GM21825 (cell line): ENCODE data around the gene RBM6.
"Not testable (repeated sequence)": the region's sequence is repeated elsewhere in the genome, so short reads cannot be mapped to it uniquely, and the experiment has no call there.

Source experiments
- ATAC-seq: cut with Tn5 transposase; IDR thresholded peaks from one replicate; pipeline ENCODE4 v1.9.1; 2021; ENCODE audit warnings: mild to moderate bottlenecking, moderate library complexity; ENCODE audit not compliant: unreplicated experiment

Gene RBM6

DNA sequence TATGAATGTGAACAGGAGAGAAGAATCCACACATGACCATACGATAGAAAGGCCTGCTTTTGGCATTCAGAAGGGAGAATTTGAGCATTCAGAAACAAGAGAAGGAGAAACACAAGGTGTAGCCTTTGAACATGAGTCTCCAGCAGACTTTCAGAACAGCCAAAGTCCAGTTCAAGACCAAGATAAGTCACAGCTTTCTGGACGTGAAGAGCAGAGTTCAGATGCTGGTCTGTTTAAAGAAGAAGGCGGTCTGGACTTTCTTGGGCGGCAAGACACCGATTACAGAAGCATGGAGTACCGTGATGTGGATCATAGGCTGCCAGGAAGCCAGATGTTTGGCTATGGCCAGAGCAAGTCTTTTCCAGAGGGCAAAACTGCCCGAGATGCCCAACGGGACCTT lies 28.4 kb downstream of the RBM6 start:
- ATAC-seq = no peak

DNA sequence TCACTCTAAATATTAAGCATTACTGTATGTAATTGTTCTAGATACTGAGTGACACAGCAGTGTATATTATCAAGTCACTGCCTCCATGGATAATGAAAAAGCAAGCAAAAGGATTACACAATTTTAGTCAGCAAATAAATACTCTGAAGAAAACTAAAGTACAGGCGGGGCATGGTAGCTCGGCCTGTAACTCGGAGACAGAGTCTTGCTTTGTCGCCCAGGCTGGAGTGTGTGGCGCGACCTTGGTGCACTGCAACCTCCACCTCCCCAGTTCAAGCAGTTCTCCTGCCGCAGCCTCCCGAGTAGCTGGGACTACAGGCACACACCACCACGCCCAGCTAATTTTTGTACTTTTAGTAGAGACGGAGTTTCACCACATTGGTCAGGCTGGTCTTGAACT lies 32.7 kb downstream of the RBM6 start:
- no peak for ATAC-seq

DNA sequence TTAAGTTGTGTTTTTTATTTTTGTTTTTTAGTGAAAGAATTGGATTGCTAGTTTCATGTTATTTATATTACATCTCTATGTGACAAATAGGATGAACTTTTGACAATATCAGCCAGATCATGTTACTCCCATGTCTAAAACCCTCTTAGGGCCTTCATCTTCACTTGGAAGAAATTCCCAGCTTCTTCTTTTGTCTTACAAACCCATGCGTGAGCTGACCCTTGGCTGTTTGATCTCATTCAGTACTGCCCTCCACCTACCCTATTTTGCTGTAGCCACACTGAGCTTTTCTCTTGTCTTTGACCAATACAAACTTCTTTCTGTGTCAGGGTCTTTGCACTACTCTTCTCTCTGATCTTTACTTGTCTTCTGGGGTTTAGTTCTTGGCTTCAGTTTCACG lies 37.0 kb downstream of the RBM6 start:
- no peak for ATAC-seq

DNA sequence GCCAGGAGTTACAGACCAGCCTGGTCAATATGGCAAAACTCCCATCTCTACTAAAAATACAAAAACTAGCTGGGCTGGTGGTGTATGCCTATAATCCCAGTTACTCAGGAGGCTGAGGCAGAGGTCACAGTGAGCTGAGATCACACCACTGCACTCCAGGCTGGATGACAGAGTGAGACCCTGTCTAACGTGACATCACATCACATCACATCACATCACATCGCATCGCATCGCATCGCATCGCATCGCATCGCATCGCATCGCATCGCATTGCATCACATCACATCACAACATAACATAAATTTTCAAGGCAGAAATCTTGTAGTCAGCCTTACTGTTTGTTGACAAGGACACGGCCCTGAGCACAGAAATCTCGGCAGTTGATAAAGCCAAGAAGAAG lies 44.4 kb downstream of the RBM6 start:
- no peak for ATAC-seq

- no peak for ATAC-seq
Observed at GRCh38 chr3:49992326-49992725, 52.4 kb downstream of the RBM6 start.

GRCh38 chr3:49994476-49994875 lies 54.5 kb downstream of the RBM6 start:
- no peak for ATAC-seq

DNA sequence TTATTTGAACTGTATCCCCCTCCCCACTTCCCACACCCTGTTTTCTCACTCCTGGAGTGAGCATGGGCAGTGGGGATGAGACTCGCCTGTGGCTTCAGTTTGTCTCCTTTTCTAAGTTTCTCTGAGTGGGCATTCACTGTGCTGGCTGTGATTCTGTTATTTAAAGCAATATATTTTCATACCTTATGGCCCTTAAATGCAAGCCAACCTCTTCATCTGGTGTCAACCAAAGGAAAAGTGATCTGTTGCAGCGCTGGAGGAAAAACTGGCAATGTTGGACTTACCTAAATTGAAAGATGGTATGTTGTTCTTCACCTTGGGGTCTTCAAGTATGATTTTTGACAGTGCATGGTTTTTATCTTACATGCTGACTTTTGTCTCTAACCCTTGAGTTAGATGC lies 56.1 kb downstream of the RBM6 start:
- no peak for ATAC-seq

DNA sequence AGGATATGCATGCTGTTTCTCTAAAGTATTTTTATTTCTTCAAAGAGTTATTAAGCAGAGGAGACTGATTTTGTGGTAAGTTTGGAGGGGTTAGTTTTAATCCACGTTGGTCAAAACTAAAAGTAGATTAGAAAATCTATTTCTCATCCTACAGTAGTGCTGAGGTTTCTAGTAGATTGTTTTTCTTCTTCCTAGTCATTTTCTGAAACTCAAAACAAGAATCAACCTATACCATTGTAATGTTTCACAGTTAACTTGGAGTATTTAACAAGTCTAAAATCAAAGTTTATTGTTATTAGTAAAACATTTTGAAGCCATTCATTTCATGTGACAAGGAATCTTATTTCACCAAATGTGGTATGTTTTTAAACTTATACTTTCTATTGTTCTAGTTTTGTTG lies 57.9 kb downstream of the RBM6 start:
- no peak for ATAC-seq

GRCh38 chr3:49998326-49998725 lies 58.4 kb downstream of the RBM6 start:
- no peak for ATAC-seq

- no peak for ATAC-seq
Observed at GRCh38 chr3:50001511-50001910, 61.6 kb downstream of the RBM6 start.

- ATAC-seq = no peak
Observed at GRCh38 chr3:50003216-50003615, 63.3 kb downstream of the RBM6 start.

DNA sequence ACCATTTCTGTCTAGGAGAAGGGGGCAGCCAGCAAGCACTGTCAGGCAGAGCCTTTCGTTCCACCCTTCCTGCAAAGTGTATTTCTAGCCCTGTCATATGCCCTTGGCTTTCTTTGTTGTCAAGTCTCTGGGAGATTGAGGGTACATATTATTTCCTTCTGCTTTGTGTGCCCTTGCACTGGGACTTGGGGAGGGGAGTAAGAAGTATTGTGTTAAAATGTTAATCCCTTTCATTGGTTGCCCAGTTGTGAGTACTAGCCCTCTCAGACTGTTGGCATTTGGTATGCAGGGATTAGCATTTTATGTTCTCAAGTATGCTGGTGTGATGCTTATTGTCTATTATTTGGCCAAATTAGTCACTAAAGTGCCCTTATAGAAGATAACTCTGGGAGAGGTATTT lies 63.9 kb downstream of the RBM6 start:
- no peak for ATAC-seq

GRCh38 chr3:50008931-50009330 lies 69.0 kb downstream of the RBM6 start:
- no peak for ATAC-seq

GRCh38 chr3:50010959-50011358 lies 71.0 kb downstream of the RBM6 start:
- no peak for ATAC-seq

DNA sequence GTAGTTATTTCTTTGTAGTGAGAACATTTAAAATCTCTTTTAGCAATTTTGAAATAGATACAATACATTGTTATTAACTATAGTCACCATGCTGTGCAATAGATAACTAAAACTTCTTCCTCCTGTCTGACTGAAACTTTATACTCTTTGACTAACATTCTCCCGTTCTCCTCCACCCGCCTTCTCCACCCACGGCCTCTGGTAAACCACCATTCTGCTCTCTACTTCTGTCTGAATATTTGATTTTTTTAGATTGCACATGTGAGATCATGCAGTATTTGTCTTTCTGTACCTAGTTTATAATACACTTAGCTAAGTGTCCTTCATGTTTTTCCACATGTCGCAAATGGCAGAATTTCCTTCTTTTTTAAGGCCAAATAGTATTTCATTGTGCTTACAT lies 76.0 kb downstream of the RBM6 start:
- ATAC-seq = no peak

DNA sequence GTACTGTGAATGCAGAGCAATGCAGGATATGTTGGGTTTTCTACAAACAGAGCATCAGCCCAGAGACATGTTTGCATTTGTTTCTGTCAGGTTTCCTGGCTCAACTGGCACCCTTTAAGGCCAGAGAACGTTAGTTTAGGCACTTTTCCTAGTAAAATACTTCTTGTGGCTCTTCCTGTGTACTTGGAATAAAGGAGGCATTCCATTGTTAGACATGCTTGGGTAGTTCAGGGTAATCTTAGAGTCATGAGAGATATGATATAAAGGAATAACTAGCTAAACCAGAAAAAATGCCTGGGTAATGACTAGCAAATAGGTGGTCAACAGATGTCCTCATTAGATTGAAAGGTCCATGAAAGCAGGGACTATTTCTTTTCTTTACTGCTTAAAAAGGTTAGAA lies 88.4 kb downstream of the RBM6 start:
- ATAC-seq = no peak

GRCh38 chr3:50031201-50031600 lies 91.3 kb downstream of the RBM6 start:
- ATAC-seq = not testable (repeated sequence)

DNA sequence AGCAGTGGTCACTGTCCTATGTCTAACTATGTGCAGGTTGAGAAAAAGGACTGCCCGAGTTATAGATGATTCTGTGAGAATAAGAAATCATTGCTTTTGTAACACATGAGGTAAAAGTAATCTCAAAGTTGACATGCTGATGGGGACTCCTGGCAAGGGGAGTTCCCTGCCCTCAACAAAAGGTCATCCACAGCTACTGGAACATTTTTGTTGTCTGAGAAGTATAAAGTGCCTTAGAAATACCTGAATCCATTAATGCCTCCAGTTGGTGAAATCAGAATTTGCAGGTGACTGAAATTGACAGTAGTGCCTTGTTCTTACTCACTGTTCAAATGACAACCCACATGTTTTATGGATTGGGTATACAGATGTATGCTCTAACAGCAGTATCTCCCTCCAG lies 105.0 kb downstream of the RBM6 start:
- ATAC-seq = no peak

DNA sequence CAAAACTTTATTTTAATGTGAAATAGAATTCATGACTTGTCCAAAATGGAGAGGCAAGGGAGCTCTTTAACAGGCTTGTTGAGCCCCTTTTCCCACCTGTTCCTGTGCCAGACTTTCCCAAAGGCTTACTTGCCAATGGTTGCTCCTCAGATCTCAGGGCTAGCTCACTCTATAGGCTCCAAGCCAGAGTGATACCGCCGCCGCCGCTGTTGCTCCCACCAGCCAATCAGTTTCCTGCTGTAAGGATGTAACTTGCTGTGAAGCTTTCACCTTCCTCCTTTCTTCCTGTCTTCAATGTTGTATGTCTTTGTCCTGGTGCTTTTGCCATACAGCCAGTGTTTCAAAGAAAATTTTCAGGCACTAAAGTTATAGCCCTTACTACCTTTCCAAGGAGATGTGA lies 107.5 kb downstream of the RBM6 start:
- no peak for ATAC-seq

GRCh38 chr3:50050361-50050760 lies 110.4 kb downstream of the RBM6 start:
- ATAC-seq = no peak

- no peak for ATAC-seq
Observed at GRCh38 chr3:50057756-50058155, 117.8 kb downstream of the RBM6 start.

DNA sequence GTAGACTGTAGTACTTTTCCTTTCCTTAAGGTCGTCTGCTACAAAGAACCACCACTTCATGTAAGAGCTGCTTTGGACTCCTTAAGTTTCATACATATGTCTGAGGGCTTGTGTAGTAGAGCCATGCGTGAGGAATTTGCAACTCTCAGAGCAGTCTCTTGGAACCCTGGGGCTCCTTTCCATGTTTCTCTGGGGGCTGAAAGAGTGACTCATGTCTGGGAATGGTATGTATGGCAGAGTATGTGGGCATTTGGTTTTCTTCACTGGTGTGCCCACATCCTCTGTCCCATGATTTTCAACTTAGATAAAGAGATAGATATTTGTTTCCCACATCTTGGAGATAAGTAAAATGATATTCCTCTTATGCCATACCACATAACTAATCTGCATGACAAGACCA lies 128.2 kb downstream of the RBM6 start:
- ATAC-seq = no peak

GRCh38 chr3:50078091-50078490 lies 138.1 kb downstream of the RBM6 start:
- no peak for ATAC-seq

GRCh38 chr3:50078622-50079021 lies 138.7 kb downstream of the RBM6 start:
- ATAC-seq = no peak
